Panc1 (cell line): ENCODE results near the gene RXFP4. TPM values are rescaled to one million over a fixed set of nuclear protein-coding genes. Genes with fewer than 3 reads are reported as not detected.

Experiments used
- ATAC-seq: fragments of 200-7000 bp; cut with Tn5 transposase; 2 replicates; pipeline ENCODE4 v1.9.1; 2020; ENCODE audit warnings: mild to moderate bottlenecking, moderate library complexity
- BruUV-seq: library from RNA; stranded (reverse); fragments of 400-500 nt; replicated peaks from 2 replicates; lab custom pipeline; 2021; lab: Mats Ljungman, UMichigan
- CTCF ChIA-PET: fragments of 300-600 bp; sonication (Branson Sonifier 250); formaldehyde crosslinking; loops from one replicate; lab custom pipeline; 2022; ENCODE audit warnings: antibody characterized with exemption; lab: Charles Lee
- POLR2A ChIA-PET: fragments of 300-600 bp; sonication (Branson Sonifier 250); formaldehyde crosslinking; loops from one replicate; lab custom pipeline; 2022; ENCODE audit warnings: antibody characterized with exemption; lab: Charles Lee
- DNase-seq: peaks from one replicate; pipeline ENCODE4 v3.0.0-alpha.2; 2010; ENCODE audit warnings: low read depth, low spot score
- H3K27ac ChIP-seq: 2 replicates; pipeline ENCODE4 v1.5.1; 2011; ENCODE audit warnings: mild to moderate bottlenecking, low read length, inconsistent platforms
- H3K27me3 ChIP-seq: fragments of 200-500 bp; sonication (Bioruptor generic); 2 replicates; pipeline ENCODE4 v1.6.0; 2014; ENCODE audit warnings: low read length, inconsistent platforms; ENCODE audit not compliant: control insufficient read depth, insufficient read depth
- H3K36me3 ChIP-seq: fragments of 200-500 bp; sonication (Bioruptor generic); 2 replicates; pipeline ENCODE4 v1.5.1; 2014; ENCODE audit warnings: inconsistent platforms, mild to moderate bottlenecking, low read length, moderate library complexity; ENCODE audit not compliant: control insufficient read depth, insufficient read depth
- H3K4me1 ChIP-seq: 2 replicates; pipeline ENCODE4 v1.5.1; 2011; ENCODE audit warnings: inconsistent platforms, mild to moderate bottlenecking, low read length, moderate library complexity; ENCODE audit not compliant: control insufficient read depth, insufficient read depth
- H3K4me3 ChIP-seq, 2 experiments: 2 replicates each; pipeline ENCODE4 v1.5.1; 2011 to 2012; ENCODE audit warnings: low read depth in 2 of 2, low read length in 2 of 2, mild to moderate bottlenecking in 2 of 2, inconsistent platforms in 1 of 2, moderate library complexity in 1 of 2
- H3K9me3 ChIP-seq: fragments of 200-500 bp; sonication (Bioruptor generic); 2 replicates; pipeline ENCODE4 v1.5.1; 2014; ENCODE audit warnings: low read depth, mild to moderate bottlenecking, inconsistent platforms, low read length, moderate library complexity; ENCODE audit not compliant: control insufficient read depth, insufficient read depth
- CTCF ChIP-seq: fragments of 450-650 bp; IDR thresholded peaks from 2 replicates; pipeline ENCODE4 v1.5.1; 2017; ENCODE audit warnings: mild to moderate bottlenecking
- POLR2AphosphoS5 ChIP-seq: IDR thresholded peaks from 2 replicates; pipeline ENCODE4 v1.6.1; 2012; ENCODE audit warnings: mild to moderate bottlenecking, low read depth, low read length, moderate library complexity
- REST ChIP-seq, 2 experiments: IDR thresholded peaks; 2 replicates each; pipeline ENCODE4 v1.6.1; 2011 to 2012; ENCODE audit warnings: low read depth in 2 of 2, control low read depth in 1 of 2, low read length in 1 of 2, mild to moderate bottlenecking in 1 of 2, moderate library complexity in 1 of 2; ENCODE audit not compliant: insufficient read depth in 1 of 2
- SIN3A ChIP-seq: IDR thresholded peaks from 2 replicates; pipeline ENCODE4 v1.6.1; 2012; ENCODE audit warnings: low read depth, mild to moderate bottlenecking, low read length, moderate library complexity, borderline replicate concordance; ENCODE audit not compliant: insufficient read depth
- TCF7L2 ChIP-seq: IDR thresholded peaks from 2 replicates; pipeline ENCODE4 v1.6.1; 2011; ENCODE audit warnings: mild to moderate bottlenecking, low read depth, low read length, inconsistent platforms
- in situ Hi-C: cut with HindIII; loops from 2 replicates; pipeline ENCODE4 v1.10.0; 2016; ENCODE audit warnings: low sequenced_read_pairs, low pct_unique_long_range_greater_than_20kb
- intact Hi-C: fragments of 100-400 bp; cut with micrococcal nuclease; formaldehyde crosslinking; loops from one replicate; pipeline ENCODE4 v1.10.0; 2022; ENCODE audit not compliant: unreplicated experiment
- total RNA-seq: library from RNA; stranded (reverse); gene quantifications from one replicate; pipeline ENCODE4 v1.2.1, GENCODE V29; 2021; ENCODE audit not compliant: unreplicated experiment

RXFP4 gene
- total RNA-seq, 1 experiment from 2014 or later, result 8.0 TPM

GRCh38 chr1:155904261-155904660, 37.2 kb upstream of the RXFP4 start:
- in situ Hi-C loops (no loop called here), intact Hi-C loops (no loop called here)
- DNase-seq, result no peak
- Histone ChIP-seq H3K27me3 (no peaks in the 10 kb centered on the region), H3K36me3 (peaks cover 23% of the 10 kb centered on the region), H3K27ac (no peak overlapping the region), H3K9me3 (no peaks in the 10 kb centered on the region), H3K4me1 (no peaks in the 10 kb centered on the region), H3K4me3 (no peak overlapping the region)
- TF ChIP-seq POLR2AphosphoS5 (no peak), CTCF (no peak), TCF7L2 (no peak)
- CTCF ChIA-PET, result no interaction called here
- no peak for ATAC-seq
- POLR2A ChIA-PET, result no interaction called here
- BruUV-seq, result no TSS peak

- H3K4me3 ChIP-seq, result peak overlapping the region; percentile 77 to 94
- ChIA-PET CTCF (no interaction called here), POLR2A (no interaction called here)
- no peak for TF ChIP-seq REST (IDR thresholded peaks at IDR 0.05; ENCODE audit: insufficient read depth in 1 of 2, low read depth in 2 of 2, low read length in 1 of 2)
- no peak for TF ChIP-seq TCF7L2
- TF ChIP-seq POLR2AphosphoS5, result no peak
- TF ChIP-seq CTCF, result no peak
- TF ChIP-seq SIN3A, result no peak
- ATAC-seq (no peak), DNase-seq (no peak)
- no peaks in the 10 kb centered on the region for H3K27me3 ChIP-seq
- no peaks in the 10 kb centered on the region for H3K9me3 ChIP-seq
- peak overlapping the region; percentile 95 for H3K27ac ChIP-seq
- BruUV-seq, result no TSS peak
- peaks cover 30% of the 10 kb centered on the region for H3K36me3 ChIP-seq
- in situ Hi-C loops, result no loop called here
- peaks cover 11% of the 10 kb centered on the region for H3K4me1 ChIP-seq
- intact Hi-C loops, result no loop called here
Observed at GRCh38 chr1:155909894-155910293, 31.5 kb upstream of the RXFP4 start.
